Epithelial cell of prostate (primary cell): ENCODE data around the gene CD248.
"Not testable (repeated sequence)": the region's sequence is repeated elsewhere in the genome, so short reads cannot be mapped to it uniquely, and the experiment has no call there.

Experiments used
- DNase-seq: peaks from one replicate; pipeline ENCODE4 v3.0.0-alpha.2; 2011; ENCODE audit warnings: low read depth, low spot score
- H3K27ac ChIP-seq: fragments of 450-650 bp; 2 replicates; pipeline ENCODE4 v1.5.1; 2017; ENCODE audit warnings: mild to moderate bottlenecking

CD248 gene, protein sequence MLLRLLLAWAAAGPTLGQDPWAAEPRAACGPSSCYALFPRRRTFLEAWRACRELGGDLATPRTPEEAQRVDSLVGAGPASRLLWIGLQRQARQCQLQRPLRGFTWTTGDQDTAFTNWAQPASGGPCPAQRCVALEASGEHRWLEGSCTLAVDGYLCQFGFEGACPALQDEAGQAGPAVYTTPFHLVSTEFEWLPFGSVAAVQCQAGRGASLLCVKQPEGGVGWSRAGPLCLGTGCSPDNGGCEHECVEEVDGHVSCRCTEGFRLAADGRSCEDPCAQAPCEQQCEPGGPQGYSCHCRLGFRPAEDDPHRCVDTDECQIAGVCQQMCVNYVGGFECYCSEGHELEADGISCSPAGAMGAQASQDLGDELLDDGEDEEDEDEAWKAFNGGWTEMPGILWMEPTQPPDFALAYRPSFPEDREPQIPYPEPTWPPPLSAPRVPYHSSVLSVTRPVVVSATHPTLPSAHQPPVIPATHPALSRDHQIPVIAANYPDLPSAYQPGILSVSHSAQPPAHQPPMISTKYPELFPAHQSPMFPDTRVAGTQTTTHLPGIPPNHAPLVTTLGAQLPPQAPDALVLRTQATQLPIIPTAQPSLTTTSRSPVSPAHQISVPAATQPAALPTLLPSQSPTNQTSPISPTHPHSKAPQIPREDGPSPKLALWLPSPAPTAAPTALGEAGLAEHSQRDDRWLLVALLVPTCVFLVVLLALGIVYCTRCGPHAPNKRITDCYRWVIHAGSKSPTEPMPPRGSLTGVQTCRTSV

DNA sequence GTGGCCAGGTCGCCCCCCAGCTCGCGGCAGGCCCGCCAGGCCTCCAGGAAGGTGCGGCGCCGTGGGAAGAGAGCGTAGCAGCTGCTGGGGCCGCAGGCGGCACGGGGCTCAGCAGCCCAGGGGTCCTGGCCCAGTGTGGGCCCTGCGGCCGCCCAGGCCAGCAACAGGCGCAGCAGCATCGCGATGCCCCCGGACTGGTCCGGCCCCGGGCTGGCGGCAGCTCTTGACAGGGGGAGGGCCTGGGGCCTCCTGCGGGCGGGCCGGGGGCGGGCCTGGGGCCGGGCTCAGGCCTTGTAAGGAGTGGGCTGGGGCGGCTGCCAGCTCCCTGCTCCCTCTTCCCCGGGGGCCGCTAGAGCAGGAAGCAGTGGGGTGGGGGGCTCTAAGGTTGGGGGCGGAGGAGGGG, at the start of gene CD248:
CD248 (minus strand) TSS at position 196 of the 403 bp plus-strand sequence; CDS start at position 179, 17 bp downstream.
- no peak within 1 kb of the TSS for H3K27ac ChIP-seq
- DNase-seq = no peak

GRCh38 chr11:66365711-66366619, 49.1 kb upstream of the CD248 start:
- no peak for DNase-seq
- no peak overlapping the region for H3K27ac ChIP-seq

GRCh38 chr11:66365166-66365565, 48.3 kb upstream of the CD248 start:
- H3K27ac ChIP-seq = no peak overlapping the region
- no peak for DNase-seq

DNA sequence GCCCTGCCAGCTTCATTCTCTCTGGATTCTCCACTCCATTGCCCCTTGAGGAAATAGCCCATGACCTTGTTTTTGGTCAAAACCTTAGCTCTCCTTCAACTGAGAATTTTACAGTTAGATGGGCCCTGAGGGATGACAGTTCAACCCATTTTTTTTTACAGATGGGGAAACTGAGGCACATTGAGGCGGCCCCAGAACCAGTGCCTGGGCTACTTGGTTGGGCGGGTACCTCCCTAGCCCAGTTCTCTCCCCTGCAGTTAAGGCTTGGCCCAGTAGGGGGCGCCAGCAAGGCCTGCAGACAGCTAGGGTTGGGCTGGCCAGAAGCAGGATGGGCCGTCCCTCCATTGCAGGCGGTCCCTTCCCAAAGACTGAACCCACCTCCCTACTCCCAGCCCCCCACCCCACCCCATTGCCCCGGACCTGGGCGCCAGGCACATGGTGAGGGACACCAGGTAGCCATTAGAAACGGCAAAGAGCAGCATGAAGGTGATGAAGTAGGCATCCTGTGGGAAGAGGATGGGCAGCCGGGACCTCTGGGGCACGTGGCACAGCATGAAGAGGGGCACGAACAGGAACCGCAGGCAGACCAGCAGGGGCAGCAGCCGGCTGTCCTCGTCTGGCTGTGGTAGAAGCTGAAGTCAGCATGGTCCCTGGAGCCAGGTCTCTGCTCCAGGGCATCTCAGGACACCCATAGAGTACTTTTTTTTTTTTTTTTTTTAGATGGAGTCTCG, 47.1 kb upstream of the CD248 start:
- DNase-seq = no peak

GRCh38 chr11:66363187-66363601, 46.4 kb upstream of the CD248 start:
- no peak for DNase-seq
- H3K27ac ChIP-seq = no peak overlapping the region

More for the DNA sequence above, 47.1 kb upstream of the CD248 start:
- no peak overlapping the region for H3K27ac ChIP-seq

DNA sequence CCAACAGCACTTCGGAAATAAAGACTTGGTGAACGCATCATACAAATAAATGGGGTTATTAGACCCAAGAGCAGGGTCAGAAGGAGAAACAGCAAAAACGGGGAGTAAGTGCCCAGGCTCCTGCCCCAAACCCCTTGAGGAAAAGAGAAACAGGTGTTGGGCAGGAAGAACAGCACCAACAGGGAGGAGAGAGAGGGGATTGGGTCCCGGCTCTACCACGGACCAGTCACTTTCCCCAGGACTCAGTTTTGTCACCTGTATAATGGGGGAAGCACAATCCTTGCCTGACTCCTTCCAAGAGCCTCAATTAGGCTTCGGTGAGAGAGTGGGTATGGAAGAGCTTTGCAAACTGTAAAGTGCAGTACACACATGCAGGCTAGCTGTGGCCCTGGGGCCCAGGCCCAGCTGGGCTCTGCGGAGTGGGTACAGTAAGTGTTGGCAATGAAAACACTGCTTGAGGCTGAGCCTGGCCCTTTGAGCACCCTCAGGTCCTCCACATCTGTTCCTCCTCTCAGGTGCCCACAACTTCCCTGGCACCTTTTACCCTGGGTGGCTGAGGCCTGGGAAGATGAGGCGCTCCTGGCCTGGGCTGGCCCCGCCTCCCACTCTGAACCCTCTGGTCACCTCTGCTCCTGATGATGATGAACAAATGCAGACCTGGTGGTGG, 45.8 kb upstream of the CD248 start:
- H3K27ac ChIP-seq = no peak overlapping the region
- DNase-seq = no peak

- no peak overlapping the region for H3K27ac ChIP-seq
- DNase-seq = no peak
Measured at GRCh38 chr11:66361502-66361941, 44.7 kb upstream of the CD248 start.

GRCh38 chr11:66360406-66361073, 43.7 kb upstream of the CD248 start:
- no peak for DNase-seq
- H3K27ac ChIP-seq = no peak overlapping the region

DNA sequence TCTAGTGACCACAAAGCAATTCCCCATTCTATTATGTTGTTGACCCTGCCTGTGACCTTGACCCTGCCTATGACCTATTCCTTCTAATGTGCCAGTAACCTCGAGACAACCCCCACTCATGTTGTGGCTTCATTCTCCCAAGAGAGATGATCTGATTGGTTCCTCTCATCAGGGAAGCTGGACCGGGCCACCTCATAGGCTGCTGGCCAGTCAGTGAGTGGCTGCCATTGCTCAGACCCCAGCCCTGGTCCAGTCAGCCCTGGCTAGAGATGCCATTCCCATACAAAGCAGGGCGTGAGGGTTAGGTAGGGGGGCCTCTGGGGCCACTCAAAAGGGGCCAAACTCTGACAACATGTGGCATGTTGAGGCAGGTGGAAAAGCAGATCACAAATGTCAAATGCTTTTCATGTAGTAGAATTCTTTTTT, 42.8 kb upstream of the CD248 start:
- no peak overlapping the region for H3K27ac ChIP-seq
- DNase-seq = no peak

- DNase-seq, H3K27ac ChIP-seq: not testable (repeated sequence)
Measured at GRCh38 chr11:66350560-66351235, 33.9 kb upstream of the CD248 start.

DNA sequence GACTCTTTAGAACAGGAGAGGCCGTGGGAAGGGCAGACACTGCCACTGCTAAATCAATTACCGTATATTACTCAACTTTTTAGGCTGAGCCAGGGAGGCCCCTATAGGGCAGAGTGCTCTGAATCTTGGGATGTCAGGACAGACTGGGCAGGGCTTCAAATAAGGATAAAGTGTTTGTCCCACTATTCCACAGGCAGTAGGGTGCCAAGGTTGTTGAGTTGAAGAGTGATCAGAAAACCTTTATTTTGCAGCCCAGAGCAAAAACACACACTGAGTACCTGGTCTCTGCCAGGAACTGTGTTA, 32.2 kb upstream of the CD248 start:
- no peak overlapping the region for H3K27ac ChIP-seq
- no peak for DNase-seq

GRCh38 chr11:66347425-66348276, 30.8 kb upstream of the CD248 start, which contains the start of gene B4GAT1:
TSS of gene B4GAT1 (minus strand) at chr11:66347629. CDS start at chr11:66347545, 84 bp downstream.
- peak within 1 kb of the TSS; percentile 79 for H3K27ac ChIP-seq

DNA sequence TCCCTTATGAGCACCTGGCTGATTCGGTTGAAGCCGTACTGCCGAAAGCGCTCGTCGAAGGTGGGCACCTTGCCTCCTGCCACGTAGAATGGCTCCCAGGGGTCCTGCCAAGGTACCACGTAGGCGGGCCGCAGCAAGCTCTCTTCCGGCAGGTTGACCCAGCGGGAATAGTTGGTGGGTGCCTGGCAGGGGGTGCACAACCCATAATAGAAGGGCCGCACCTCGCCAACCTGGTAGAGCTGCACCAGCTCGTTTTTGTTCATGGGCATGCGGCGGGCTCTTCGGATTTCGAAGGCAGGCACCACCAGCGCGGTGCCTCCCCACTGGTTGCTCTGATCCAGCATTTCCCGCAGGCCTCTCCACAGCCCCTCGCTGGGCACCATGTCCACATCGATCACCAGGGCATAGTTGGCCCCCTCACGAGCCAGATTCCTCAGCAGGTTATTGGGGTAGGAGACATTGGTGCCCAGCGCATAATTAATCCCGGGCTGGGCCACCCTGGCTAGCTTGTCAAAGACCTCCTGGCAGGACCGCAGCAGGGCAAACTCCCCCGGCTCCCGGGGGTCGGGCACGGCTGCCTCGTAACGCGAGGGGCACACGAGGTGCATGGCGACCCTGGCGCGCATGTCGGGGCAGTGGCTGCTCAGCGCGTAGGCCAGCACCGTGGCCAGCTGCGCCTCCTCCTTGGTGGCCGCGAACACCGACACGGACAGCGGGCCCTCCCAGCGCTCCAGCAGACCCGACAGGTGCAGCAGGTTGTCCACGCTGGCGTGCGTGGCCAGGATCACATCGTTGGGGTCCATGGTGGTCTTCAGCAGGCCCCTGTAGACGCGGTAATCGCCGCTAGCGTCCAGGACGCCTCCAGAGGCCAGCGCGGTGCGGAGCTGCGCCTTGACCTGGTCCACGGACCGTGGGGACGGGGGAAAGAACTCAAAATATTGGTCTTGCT, 29.9 kb upstream of the CD248 start:
- peak overlapping the region; percentile 79 for H3K27ac ChIP-seq
- no peak for DNase-seq

More at GRCh38 chr11:66347425-66348276, 30.8 kb upstream of the CD248 start, which contains the start of gene B4GAT1:
- DNase-seq = peak; percentile 64

- DNase-seq = no peak
- H3K27ac ChIP-seq = peak overlapping the region; percentile 65
Measured at GRCh38 chr11:66345316-66345649, 28.4 kb upstream of the CD248 start.

DNA sequence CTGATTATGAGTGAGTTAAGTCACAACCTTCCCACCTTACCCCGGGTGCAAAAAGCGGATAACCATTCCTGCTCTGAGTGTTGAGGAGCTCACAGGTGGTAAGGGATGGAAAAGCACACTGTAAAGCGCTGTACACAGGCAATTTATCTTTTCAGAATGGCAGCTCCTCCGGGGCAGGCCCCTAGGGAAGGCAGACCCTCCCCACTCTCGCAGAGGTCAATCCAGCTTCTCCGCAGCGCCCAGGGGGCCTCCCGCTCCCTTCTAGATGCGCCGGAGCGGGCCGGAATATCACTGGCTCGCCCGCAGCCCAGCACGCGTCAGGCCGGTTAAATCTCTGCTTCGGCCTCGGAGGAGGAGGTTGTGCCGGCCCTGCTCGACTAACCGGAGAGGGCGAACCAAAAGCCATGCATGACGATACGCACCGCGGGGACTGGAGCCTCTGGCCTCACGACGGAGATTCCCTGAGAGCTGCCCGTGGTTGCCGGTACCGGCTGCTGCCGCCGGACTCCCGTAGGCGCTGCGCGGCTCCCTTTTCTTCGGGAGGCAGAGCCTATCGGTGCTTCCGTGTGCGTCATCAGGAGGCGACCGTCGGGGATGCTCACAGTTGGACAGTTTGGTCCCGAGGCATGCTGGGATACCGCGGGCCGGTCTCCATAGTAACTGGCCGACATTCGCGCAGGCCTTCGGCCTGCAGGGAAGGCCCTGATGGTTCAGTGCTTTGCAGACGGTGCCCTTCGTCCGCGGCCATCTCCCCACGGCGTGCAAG, 27.9 kb upstream of the CD248 start, which contains the start of gene BRMS1:
BRMS1 (minus strand) TSS at position 555 of the 766 bp plus-strand sequence. CDS start 2,870 bp downstream, outside the sequence.
- peak; percentile 89 for DNase-seq
- peak within 1 kb of the TSS; percentile 65 for H3K27ac ChIP-seq
